Neural progenitor cell (in vitro differentiated cells): ENCODE data around the gene N4BP3. TPM values are rescaled to one million over a fixed set of nuclear protein-coding genes. Genes with fewer than 3 reads are reported as not detected.

Experiments
- DNase-seq: peaks from one replicate; pipeline ENCODE4 v3.0.0-alpha.2; 2016; ENCODE audit warnings: low spot score
- H2AFZ ChIP-seq: fragments of 200-600 bp; sonication (generic); replicated peaks from 2 replicates; pipeline ENCODE4 v1.6.1; 2016; ENCODE audit warnings: antibody characterized with exemption
- H3F3A ChIP-seq: fragments of 200-600 bp; sonication (generic); 2 replicates; pipeline ENCODE4 v1.6.1; 2016; ENCODE audit warnings: antibody characterized with exemption, low read depth
- H3K27ac ChIP-seq: fragments of 200-600 bp; sonication (generic); 2 replicates; pipeline ENCODE4 v1.5.1; 2016; ENCODE audit warnings: mild to moderate bottlenecking
- H3K27me3 ChIP-seq: fragments of 200-600 bp; sonication (generic); 2 replicates; pipeline ENCODE4 v1.6.1; 2016; ENCODE audit warnings: mild to moderate bottlenecking, moderate library complexity
- H3K36me3 ChIP-seq: fragments of 200-600 bp; sonication (generic); 2 replicates; pipeline ENCODE4 v1.5.1; 2016
- H3K4me1 ChIP-seq: fragments of 200-600 bp; sonication (generic); 2 replicates; pipeline ENCODE4 v1.6.1; 2016; ENCODE audit warnings: mixed run types
- H3K4me2 ChIP-seq: fragments of 200-600 bp; sonication (generic); 2 replicates; pipeline ENCODE4 v1.6.1; 2016
- H3K4me3 ChIP-seq: fragments of 200-600 bp; sonication (generic); 2 replicates; pipeline ENCODE4 v1.5.1; 2016
- H3K79me2 ChIP-seq: fragments of 200-600 bp; sonication (generic); 2 replicates; pipeline ENCODE4 v1.6.1; 2016; ENCODE audit warnings: low read depth
- H3K9ac ChIP-seq: fragments of 200-600 bp; sonication (generic); 2 replicates; pipeline ENCODE4 v1.6.1; 2016
- H3K9me3 ChIP-seq: fragments of 200-600 bp; sonication (generic); 2 replicates; pipeline ENCODE4 v1.5.1; 2016; ENCODE audit warnings: low read depth
- H4K20me1 ChIP-seq: fragments of 200-600 bp; sonication (generic); 2 replicates; pipeline ENCODE4 v1.6.1; 2016; ENCODE audit warnings: low read depth
- H3K27ac Mint-ChIP-seq: 3 replicates; pipeline ENCODE4 v1.8.0; 2021; ENCODE audit warnings: mixed read lengths
- H3K27me3 Mint-ChIP-seq: 2 replicates; pipeline ENCODE4 v1.8.0; 2022; ENCODE audit warnings: low read depth, mild to moderate bottlenecking, inconsistent platforms, moderate library complexity, mixed read lengths; ENCODE audit not compliant: insufficient read depth
- H3K36me3 Mint-ChIP-seq: 3 replicates; pipeline ENCODE4 v1.8.0; 2021; ENCODE audit warnings: mixed read lengths
- H3K4me1 Mint-ChIP-seq: 3 replicates; pipeline ENCODE4 v1.8.0; 2021; ENCODE audit warnings: mixed read lengths
- H3K4me3 Mint-ChIP-seq: 3 replicates; pipeline ENCODE4 v1.8.0; 2021; ENCODE audit warnings: mild to moderate bottlenecking, moderate library complexity, mixed read lengths
- H3K9me3 Mint-ChIP-seq: 3 replicates; pipeline ENCODE4 v1.8.0; 2020; ENCODE audit warnings: mixed read lengths
- EZH2 ChIP-seq: fragments of 200-600 bp; sonication (generic); IDR thresholded peaks from 2 replicates; pipeline ENCODE4 v1.6.1; 2017; ENCODE audit warnings: antibody characterized with exemption, mild to moderate bottlenecking, moderate library complexity
- EZH2phosphoT487 ChIP-seq: fragments of 200-600 bp; sonication (generic); IDR thresholded peaks from 2 replicates; pipeline ENCODE4 v1.6.1; 2017; ENCODE audit warnings: antibody characterized with exemption
- total RNA-seq: library from RNA; depleted of rRNA; stranded (reverse); fragments of >200 nt; gene quantifications from 2 replicates; pipeline ENCODE4 v1.2.3, GENCODE V29; 2015; ENCODE audit warnings: low replicate concordance
- TF ChIP-seq, protein P1 (sequence below): fragments of 200-600 bp; sonication (generic); IDR thresholded peaks from 2 replicates; pipeline ENCODE4 v1.5.1; 2017; ENCODE audit warnings: antibody characterized with exemption, mild to moderate bottlenecking

N4BP3 gene
- total RNA-seq, 1 donor from 2014 or later = 4.1 TPM

DNA sequence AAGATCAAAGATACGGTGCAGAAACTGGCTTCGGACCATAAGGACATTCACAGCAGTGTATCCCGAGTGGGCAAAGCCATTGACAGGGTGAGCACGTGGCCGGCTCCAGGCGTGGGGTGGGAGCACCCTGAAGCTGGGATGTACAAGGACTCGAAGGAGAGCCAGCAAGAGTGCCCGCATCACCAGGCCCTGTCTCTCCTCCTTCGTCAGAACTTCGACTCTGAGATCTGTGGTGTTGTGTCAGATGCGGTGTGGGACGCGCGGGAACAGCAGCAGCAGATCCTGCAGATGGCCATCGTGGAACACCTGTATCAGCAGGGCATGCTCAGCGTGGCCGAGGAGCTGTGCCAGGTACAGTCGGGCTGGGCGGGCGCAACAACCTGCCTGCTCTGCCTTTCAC lies 29.3 kb downstream of the N4BP3 start:
- no peaks in the 10 kb centered on the region for H3K27me3 ChIP-seq

DNA sequence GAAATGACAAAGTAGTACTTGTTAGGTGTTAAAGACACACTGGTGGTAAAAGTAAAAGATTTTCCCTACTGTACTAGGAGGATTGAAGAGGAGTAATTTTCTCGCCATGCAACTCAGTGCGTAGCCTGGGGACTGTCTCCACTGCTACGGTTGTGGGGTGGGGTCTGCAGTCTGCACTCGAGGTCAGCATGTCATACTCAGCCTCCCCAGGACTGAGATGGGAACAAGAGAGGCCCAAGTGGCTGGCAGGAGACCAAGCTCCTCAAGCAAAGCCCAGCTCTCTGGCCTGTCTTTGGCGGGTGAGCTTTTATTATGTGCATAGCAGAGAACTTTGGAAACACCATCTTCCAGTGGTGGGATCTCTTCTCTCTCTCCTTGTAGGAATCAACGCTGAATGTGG lies 29.9 kb downstream of the N4BP3 start:
- H3K36me3 Mint-ChIP-seq = peaks cover 32% of the 10 kb centered on the region
- TF ChIP-seq EZH2 (no peak), EZH2phosphoT487 (no peak)
- TF ChIP-seq, protein P1, sequence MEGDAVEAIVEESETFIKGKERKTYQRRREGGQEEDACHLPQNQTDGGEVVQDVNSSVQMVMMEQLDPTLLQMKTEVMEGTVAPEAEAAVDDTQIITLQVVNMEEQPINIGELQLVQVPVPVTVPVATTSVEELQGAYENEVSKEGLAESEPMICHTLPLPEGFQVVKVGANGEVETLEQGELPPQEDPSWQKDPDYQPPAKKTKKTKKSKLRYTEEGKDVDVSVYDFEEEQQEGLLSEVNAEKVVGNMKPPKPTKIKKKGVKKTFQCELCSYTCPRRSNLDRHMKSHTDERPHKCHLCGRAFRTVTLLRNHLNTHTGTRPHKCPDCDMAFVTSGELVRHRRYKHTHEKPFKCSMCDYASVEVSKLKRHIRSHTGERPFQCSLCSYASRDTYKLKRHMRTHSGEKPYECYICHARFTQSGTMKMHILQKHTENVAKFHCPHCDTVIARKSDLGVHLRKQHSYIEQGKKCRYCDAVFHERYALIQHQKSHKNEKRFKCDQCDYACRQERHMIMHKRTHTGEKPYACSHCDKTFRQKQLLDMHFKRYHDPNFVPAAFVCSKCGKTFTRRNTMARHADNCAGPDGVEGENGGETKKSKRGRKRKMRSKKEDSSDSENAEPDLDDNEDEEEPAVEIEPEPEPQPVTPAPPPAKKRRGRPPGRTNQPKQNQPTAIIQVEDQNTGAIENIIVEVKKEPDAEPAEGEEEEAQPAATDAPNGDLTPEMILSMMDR = no peak
- no peak overlapping the region for H3K27ac ChIP-seq

More for the DNA sequence above, 29.3 kb downstream of the N4BP3 start:
- Histone ChIP-seq H3K4me3 (no peak overlapping the region), H4K20me1 (peaks cover 8% of the 10 kb centered on the region), H3K27ac (no peak overlapping the region), H3K9me3 (no peaks in the 10 kb centered on the region), H3K4me2 (no peak overlapping the region), H3K36me3 (no peaks in the 10 kb centered on the region), H3K9ac (no peak overlapping the region), H2AFZ (no peak overlapping the region), H3F3A (peaks cover 5% of the 10 kb centered on the region), H3K79me2 (no peaks in the 10 kb centered on the region), H3K4me1 (no peaks in the 10 kb centered on the region)
- Mint-ChIP-seq H3K4me3 (no peak overlapping the region), H3K27me3 (no peaks in the 10 kb centered on the region), H3K27ac (no peak overlapping the region), H3K4me1 (no peaks in the 10 kb centered on the region), H3K36me3 (peaks cover 29% of the 10 kb centered on the region), H3K9me3 (no peaks in the 10 kb centered on the region)
- DNase-seq = no peak
- TF ChIP-seq EZH2 (no peak), EZH2phosphoT487 (no peak)
- TF ChIP-seq, protein P1 = no peak

DNA sequence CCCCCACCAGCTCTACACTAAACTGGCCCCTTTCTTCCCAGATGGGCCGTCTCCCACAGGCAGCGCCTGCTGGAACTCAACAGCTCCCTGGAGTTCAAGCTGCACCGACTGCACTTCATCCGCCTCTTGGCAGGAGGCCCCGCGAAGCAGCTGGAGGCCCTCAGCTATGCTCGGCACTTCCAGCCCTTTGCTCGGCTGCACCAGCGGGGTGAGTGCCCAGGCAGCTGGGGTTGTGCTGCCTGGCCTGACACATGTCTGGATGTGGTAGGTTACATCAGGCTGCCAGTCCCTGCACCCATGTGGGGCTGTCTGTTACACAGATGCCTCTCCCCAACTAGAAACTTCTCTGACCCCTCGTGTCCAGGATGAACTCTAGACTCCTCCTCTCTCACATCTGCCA lies 30.6 kb downstream of the N4BP3 start:
- no peaks in the 10 kb centered on the region for H3K4me1 ChIP-seq
- peaks cover 12% of the 10 kb centered on the region for H4K20me1 ChIP-seq
- H3K36me3 ChIP-seq = no peaks in the 10 kb centered on the region
- H3K4me1 Mint-ChIP-seq = no peaks in the 10 kb centered on the region
- H3K9me3 ChIP-seq = no peaks in the 10 kb centered on the region
- no peak for TF ChIP-seq EZH2
- TF ChIP-seq, protein P1 = no peak
- no peak for TF ChIP-seq EZH2phosphoT487
- no peak overlapping the region for H3K27ac ChIP-seq
- H3K27ac Mint-ChIP-seq = no peak overlapping the region
- H3K4me3 ChIP-seq = no peak overlapping the region
- H3K4me2 ChIP-seq = no peak overlapping the region
- H3K27me3 ChIP-seq = no peaks in the 10 kb centered on the region
- H2AFZ ChIP-seq = no peak overlapping the region
- no peak for DNase-seq
- H3K9me3 Mint-ChIP-seq = no peaks in the 10 kb centered on the region
- peaks cover 37% of the 10 kb centered on the region for H3K36me3 Mint-ChIP-seq
- peaks cover 7% of the 10 kb centered on the region for H3F3A ChIP-seq
- no peaks in the 10 kb centered on the region for H3K79me2 ChIP-seq
- H3K27me3 Mint-ChIP-seq = no peaks in the 10 kb centered on the region
- no peak overlapping the region for H3K4me3 Mint-ChIP-seq
- H3K9ac ChIP-seq = no peak overlapping the region

More for the DNA sequence above, 29.9 kb downstream of the N4BP3 start:
- no peaks in the 10 kb centered on the region for H3K4me1 Mint-ChIP-seq
- no peaks in the 10 kb centered on the region for H3K27me3 Mint-ChIP-seq
- H3K27me3 ChIP-seq = no peaks in the 10 kb centered on the region
- H2AFZ ChIP-seq = no peak overlapping the region
- H3K4me1 ChIP-seq = no peaks in the 10 kb centered on the region
- no peaks in the 10 kb centered on the region for H3K9me3 Mint-ChIP-seq
- H3K9ac ChIP-seq = no peak overlapping the region
- H3F3A ChIP-seq = peaks cover 5% of the 10 kb centered on the region
- H3K4me3 ChIP-seq = no peak overlapping the region
- no peaks in the 10 kb centered on the region for H3K9me3 ChIP-seq
- no peaks in the 10 kb centered on the region for H3K79me2 ChIP-seq
- DNase-seq = no peak
- H4K20me1 ChIP-seq = peaks cover 9% of the 10 kb centered on the region
- H3K4me2 ChIP-seq = no peak overlapping the region
- no peaks in the 10 kb centered on the region for H3K36me3 ChIP-seq
- H3K4me3 Mint-ChIP-seq = no peak overlapping the region
- no peak overlapping the region for H3K27ac Mint-ChIP-seq
